Neural cell (in vitro differentiated cells): ENCODE measurements around the gene GRK1. TPM values are rescaled to one million over a fixed set of nuclear protein-coding genes. Genes with fewer than 3 reads are reported as not detected.

Source experiments
- H2AFZ ChIP-seq: fragments of 200-600, 300-800 bp; sonication (generic), shearing (Covaris generic); 2 replicates; pipeline ENCODE4 v1.6.0; 2014; ENCODE audit warnings: low read depth, mild to moderate bottlenecking, antibody characterized with exemption, low read length, moderate library complexity
- H3F3A ChIP-seq: fragments of 200-600 bp; shearing (Covaris generic); 2 replicates; pipeline ENCODE4 v1.6.1; 2016; ENCODE audit warnings: mild to moderate bottlenecking, moderate library complexity, mixed read lengths, antibody characterized with exemption, low read length; ENCODE audit not compliant: insufficient read depth, poor library complexity, severe bottlenecking
- H3K27ac ChIP-seq: fragments of 200-600, 300-800 bp; sonication (generic), shearing (Covaris generic); 2 replicates; pipeline ENCODE4 v1.5.1; 2014; ENCODE audit warnings: mild to moderate bottlenecking, low read length, moderate library complexity
- H3K27me3 ChIP-seq: fragments of 300-800, 200-600 bp; sonication (generic), shearing (Covaris generic); 2 replicates; pipeline ENCODE4 v1.6.0; 2014; ENCODE audit warnings: mild to moderate bottlenecking, low read depth, low read length, moderate library complexity; ENCODE audit not compliant: insufficient read depth
- H3K36me3 ChIP-seq: fragments of 300-800, 200-600 bp; sonication (generic), shearing (Covaris generic); 2 replicates; pipeline ENCODE4 v1.5.1; 2014; ENCODE audit warnings: mild to moderate bottlenecking, antibody characterized with exemption, low read length, moderate library complexity; ENCODE audit not compliant: insufficient read depth
- H3K4me2 ChIP-seq: fragments of 300-800, 200-600 bp; sonication (generic), shearing (Covaris generic); 2 replicates; pipeline ENCODE4 v1.6.0; 2014; ENCODE audit warnings: mild to moderate bottlenecking, low read length
- H3K4me3 ChIP-seq: fragments of 300-800, 200-600 bp; sonication (generic), shearing (Covaris generic); 2 replicates; pipeline ENCODE4 v1.5.1; 2014; ENCODE audit warnings: mild to moderate bottlenecking, low read length, moderate library complexity
- H3K79me2 ChIP-seq: fragments of 200-600 bp; shearing (Covaris generic); replicated peaks from 2 replicates; pipeline ENCODE4 v1.6.0; 2014; ENCODE audit warnings: mild to moderate bottlenecking, low read length, moderate library complexity; ENCODE audit not compliant: insufficient read depth
- H3K9ac ChIP-seq: fragments of 300-800, 200-600 bp; sonication (generic), shearing (Covaris generic); 2 replicates; pipeline ENCODE4 v1.6.1; 2016; ENCODE audit warnings: mild to moderate bottlenecking, low read length, mixed read lengths
- H3K9me2 ChIP-seq: fragments of 200-600 bp; shearing (Covaris generic); 2 replicates; pipeline ENCODE4 v1.6.1; 2016; ENCODE audit warnings: mild to moderate bottlenecking, low read length, mixed read lengths; ENCODE audit not compliant: insufficient read depth
- H3K9me3 ChIP-seq: fragments of 200-600, 300-800 bp; sonication (generic), shearing (Covaris generic); 2 replicates; pipeline ENCODE4 v1.6.1; 2016; ENCODE audit warnings: mild to moderate bottlenecking, mixed run types, low read length, moderate library complexity, mixed read lengths
- H4K20me1 ChIP-seq: fragments of 200-600 bp; shearing (Covaris generic); 2 replicates; pipeline ENCODE4 v1.6.1; 2016; ENCODE audit warnings: mild to moderate bottlenecking, mixed run types; ENCODE audit not compliant: insufficient read depth
- EP300 ChIP-seq: fragments of 450-650 bp; conservative IDR thresholded peaks from 2 replicates; pipeline ENCODE4 v1.6.1; 2014; ENCODE audit warnings: antibody characterized with exemption, mild to moderate bottlenecking, moderate library complexity; ENCODE audit not compliant: poor library complexity, severe bottlenecking
- EZH2 ChIP-seq: fragments of 200-600, 300-800 bp; shearing (Covaris generic), sonication (generic); IDR thresholded peaks from 2 replicates; pipeline ENCODE4 v1.6.1; 2014; ENCODE audit warnings: antibody characterized with exemption, low read length, borderline replicate concordance, mild to moderate bottlenecking; ENCODE audit not compliant: insufficient read depth, poor library complexity, severe bottlenecking
- MXI1 ChIP-seq: fragments of 450-650 bp; conservative IDR thresholded peaks from 2 replicates; pipeline ENCODE4 v1.6.1; 2014; ENCODE audit warnings: antibody characterized with exemption, mild to moderate bottlenecking; ENCODE audit not compliant: poor library complexity, severe bottlenecking
- POLR2AphosphoS5 ChIP-seq: IDR thresholded peaks from 2 replicates; pipeline ENCODE4 v1.6.1; 2012
- RAD21 ChIP-seq: fragments of 450-650 bp; conservative IDR thresholded peaks from 2 replicates; pipeline ENCODE4 v1.6.1; 2014; ENCODE audit warnings: antibody characterized with exemption, mild to moderate bottlenecking, moderate library complexity
- SMC3 ChIP-seq: fragments of 450-650 bp; conservative IDR thresholded peaks from 2 replicates; pipeline ENCODE4 v1.6.1; 2014; ENCODE audit warnings: antibody characterized with exemption, mild to moderate bottlenecking, moderate library complexity; ENCODE audit not compliant: poor library complexity
- TAF1 ChIP-seq: IDR thresholded peaks from 2 replicates; pipeline ENCODE4 v1.6.1; 2012; ENCODE audit warnings: low read depth
- polyA plus RNA-seq: library from polyadenylated mRNA; depleted of rRNA; stranded (reverse); fragments of >200 nt; gene quantifications from 2 replicates; pipeline ENCODE4 v1.2.3, GENCODE V29; 2014
- TF ChIP-seq, protein P1 (sequence below): fragments of 450-650 bp; IDR thresholded peaks from 2 replicates; pipeline ENCODE4 v1.5.1; 2014; ENCODE audit warnings: antibody characterized with exemption, mild to moderate bottlenecking, moderate library complexity; ENCODE audit not compliant: poor library complexity, severe bottlenecking
- TF ChIP-seq, protein P2 (sequence below): IDR thresholded peaks from 2 replicates; pipeline ENCODE4 v1.6.1; 2012; ENCODE audit warnings: borderline replicate concordance

GRK1 gene
- polyA plus RNA-seq, 1 donor from 2014 or later: 0.06 TPM

DNA sequence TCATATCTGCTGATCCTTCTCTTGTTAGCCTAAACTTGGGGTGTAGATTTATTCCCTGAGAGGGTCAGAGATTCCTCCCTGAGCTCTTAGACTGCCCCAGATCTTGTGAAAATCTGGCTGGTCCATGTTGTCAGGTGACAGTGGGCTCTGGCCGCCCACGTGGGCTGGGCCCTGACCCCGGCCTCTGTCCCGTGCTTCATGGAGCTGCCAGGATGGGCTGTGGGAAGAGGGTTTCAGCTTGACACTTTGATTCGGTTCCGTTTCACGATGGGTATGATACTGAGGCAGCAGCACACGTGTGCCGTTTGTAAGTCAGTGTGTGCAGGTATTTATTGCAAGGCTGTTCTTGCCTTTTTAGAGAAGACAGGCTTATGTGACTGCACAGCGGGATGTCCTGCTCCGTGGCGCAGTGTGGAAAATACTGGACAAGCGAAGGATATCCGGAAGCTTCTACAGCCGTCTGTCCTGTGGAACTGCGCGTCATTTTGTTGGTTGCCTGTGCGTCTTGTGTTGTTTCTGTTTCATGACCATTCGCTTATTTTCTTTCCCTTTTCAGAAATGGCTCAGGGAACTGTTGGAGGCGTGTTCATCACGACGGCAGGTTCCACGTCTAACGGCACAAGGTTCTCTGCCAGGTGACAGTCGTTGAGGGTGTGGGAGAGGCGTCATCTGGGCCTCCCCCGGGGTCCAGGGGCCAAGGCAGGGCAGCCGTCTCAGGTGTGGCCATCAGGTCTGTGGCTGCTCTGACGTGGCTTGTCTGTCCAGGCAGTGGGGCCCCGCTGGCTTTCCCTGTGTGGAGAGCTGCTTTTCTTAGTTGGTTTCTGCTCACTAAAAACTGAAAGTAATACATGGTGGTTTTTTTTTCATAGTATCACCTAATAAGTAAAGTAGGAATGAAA lies 29.5 kb upstream of the GRK1 start:
- Histone ChIP-seq H3K27ac (no peak overlapping the region), H3K4me2 (no peak overlapping the region), H4K20me1 (no peaks in the 10 kb centered on the region), H2AFZ (no peak overlapping the region), H3K9ac (no peak overlapping the region), H3K79me2 (no peaks in the 10 kb centered on the region), H3K27me3 (no peaks in the 10 kb centered on the region), H3K36me3 (peaks cover 18% of the 10 kb centered on the region), H3K9me2 (no peaks in the 10 kb centered on the region), H3K9me3 (no peaks in the 10 kb centered on the region), H3F3A (no peaks in the 10 kb centered on the region), H3K4me3 (no peak overlapping the region)
- TF ChIP-seq POLR2AphosphoS5: no peak
- TF ChIP-seq, protein P1, sequence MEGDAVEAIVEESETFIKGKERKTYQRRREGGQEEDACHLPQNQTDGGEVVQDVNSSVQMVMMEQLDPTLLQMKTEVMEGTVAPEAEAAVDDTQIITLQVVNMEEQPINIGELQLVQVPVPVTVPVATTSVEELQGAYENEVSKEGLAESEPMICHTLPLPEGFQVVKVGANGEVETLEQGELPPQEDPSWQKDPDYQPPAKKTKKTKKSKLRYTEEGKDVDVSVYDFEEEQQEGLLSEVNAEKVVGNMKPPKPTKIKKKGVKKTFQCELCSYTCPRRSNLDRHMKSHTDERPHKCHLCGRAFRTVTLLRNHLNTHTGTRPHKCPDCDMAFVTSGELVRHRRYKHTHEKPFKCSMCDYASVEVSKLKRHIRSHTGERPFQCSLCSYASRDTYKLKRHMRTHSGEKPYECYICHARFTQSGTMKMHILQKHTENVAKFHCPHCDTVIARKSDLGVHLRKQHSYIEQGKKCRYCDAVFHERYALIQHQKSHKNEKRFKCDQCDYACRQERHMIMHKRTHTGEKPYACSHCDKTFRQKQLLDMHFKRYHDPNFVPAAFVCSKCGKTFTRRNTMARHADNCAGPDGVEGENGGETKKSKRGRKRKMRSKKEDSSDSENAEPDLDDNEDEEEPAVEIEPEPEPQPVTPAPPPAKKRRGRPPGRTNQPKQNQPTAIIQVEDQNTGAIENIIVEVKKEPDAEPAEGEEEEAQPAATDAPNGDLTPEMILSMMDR: no peak
- TF ChIP-seq RAD21: no peak
- no peak for TF ChIP-seq MXI1
- no peak for TF ChIP-seq EP300
- TF ChIP-seq EZH2: no peak
- no peak for TF ChIP-seq SMC3
- TF ChIP-seq TAF1: no peak
- TF ChIP-seq, protein P2, sequence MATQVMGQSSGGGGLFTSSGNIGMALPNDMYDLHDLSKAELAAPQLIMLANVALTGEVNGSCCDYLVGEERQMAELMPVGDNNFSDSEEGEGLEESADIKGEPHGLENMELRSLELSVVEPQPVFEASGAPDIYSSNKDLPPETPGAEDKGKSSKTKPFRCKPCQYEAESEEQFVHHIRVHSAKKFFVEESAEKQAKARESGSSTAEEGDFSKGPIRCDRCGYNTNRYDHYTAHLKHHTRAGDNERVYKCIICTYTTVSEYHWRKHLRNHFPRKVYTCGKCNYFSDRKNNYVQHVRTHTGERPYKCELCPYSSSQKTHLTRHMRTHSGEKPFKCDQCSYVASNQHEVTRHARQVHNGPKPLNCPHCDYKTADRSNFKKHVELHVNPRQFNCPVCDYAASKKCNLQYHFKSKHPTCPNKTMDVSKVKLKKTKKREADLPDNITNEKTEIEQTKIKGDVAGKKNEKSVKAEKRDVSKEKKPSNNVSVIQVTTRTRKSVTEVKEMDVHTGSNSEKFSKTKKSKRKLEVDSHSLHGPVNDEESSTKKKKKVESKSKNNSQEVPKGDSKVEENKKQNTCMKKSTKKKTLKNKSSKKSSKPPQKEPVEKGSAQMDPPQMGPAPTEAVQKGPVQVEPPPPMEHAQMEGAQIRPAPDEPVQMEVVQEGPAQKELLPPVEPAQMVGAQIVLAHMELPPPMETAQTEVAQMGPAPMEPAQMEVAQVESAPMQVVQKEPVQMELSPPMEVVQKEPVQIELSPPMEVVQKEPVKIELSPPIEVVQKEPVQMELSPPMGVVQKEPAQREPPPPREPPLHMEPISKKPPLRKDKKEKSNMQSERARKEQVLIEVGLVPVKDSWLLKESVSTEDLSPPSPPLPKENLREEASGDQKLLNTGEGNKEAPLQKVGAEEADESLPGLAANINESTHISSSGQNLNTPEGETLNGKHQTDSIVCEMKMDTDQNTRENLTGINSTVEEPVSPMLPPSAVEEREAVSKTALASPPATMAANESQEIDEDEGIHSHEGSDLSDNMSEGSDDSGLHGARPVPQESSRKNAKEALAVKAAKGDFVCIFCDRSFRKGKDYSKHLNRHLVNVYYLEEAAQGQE: no peak

DNA sequence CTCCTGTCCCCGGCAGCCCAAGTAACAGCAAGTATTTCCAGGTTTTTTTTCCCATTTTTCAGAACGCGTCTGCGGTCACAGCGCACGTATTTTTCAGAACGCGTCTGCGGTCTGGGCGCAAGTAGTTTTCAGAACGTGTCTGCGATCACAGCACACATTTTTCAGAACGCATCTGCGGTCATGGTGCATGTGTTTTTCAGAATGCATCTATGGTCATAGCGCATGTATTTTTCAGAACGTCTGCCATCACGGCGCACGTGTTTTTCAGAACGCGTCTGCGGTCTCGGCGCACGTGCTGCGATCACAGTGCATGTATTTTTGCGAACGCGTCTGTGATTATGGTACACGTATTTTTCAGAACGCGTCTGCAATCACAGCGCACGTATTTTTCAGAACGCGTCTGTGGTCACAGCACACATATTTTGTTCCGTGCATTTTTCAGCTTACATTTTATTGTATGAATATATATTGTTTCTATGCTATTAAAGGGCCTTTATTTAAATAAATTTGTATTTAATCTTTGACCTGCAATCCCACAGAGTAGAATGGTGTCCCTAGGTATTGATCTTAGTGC lies 28.8 kb upstream of the GRK1 start:
- Histone ChIP-seq H3K27ac (no peak overlapping the region), H3K4me3 (no peak overlapping the region), H3K9ac (no peak overlapping the region), H3K9me3 (no peaks in the 10 kb centered on the region), H3K4me2 (no peak overlapping the region), H3F3A (no peaks in the 10 kb centered on the region), H3K9me2 (no peaks in the 10 kb centered on the region), H3K36me3 (peaks cover 18% of the 10 kb centered on the region), H2AFZ (no peak overlapping the region), H3K27me3 (no peaks in the 10 kb centered on the region), H3K79me2 (no peaks in the 10 kb centered on the region), H4K20me1 (no peaks in the 10 kb centered on the region)
- TF ChIP-seq, protein P1: no peak
- TF ChIP-seq MXI1: no peak
- no peak for TF ChIP-seq EP300
- no peak for TF ChIP-seq TAF1
- TF ChIP-seq POLR2AphosphoS5: no peak
- TF ChIP-seq RAD21: no peak
- TF ChIP-seq SMC3: no peak
- TF ChIP-seq, protein P2: no peak
- TF ChIP-seq EZH2: no peak
